H1 (cell line): ENCODE data around the gene LRRC23. TPM values are rescaled to one million over a fixed set of nuclear protein-coding genes. Genes with fewer than 3 reads are reported as not detected.

Source experiments
- ATF2 ChIP-seq: IDR thresholded peaks from 2 replicates; pipeline ENCODE4 v1.6.1; 2012; ENCODE audit warnings: low read length, inconsistent platforms
- CBX8 ChIP-seq: fragments of 300-800, 300-1000 bp; sonication (generic); IDR thresholded peaks from 2 replicates; pipeline ENCODE4 v1.7.1; 2016; ENCODE audit warnings: low read depth, low read length, borderline replicate concordance
- CEBPB ChIP-seq: IDR thresholded peaks from 2 replicates; pipeline ENCODE4 v1.6.1; 2012; ENCODE audit warnings: low read depth, low read length
- CHD2 ChIP-seq: IDR thresholded peaks from 2 replicates; pipeline ENCODE4 v1.6.1; 2012; ENCODE audit warnings: low read length, improper control_type of control experiment
- E2F6 ChIP-seq: IDR thresholded peaks from 2 replicates; pipeline ENCODE4 v1.6.1; 2012; ENCODE audit warnings: inconsistent platforms
- EP300 ChIP-seq, 2 experiments: IDR thresholded peaks; 1 replicate in 1 of 2; 2 replicates in 1 of 2; pipeline ENCODE4 v1.6.1; 2011 to 2012; ENCODE audit warnings: low read depth in 2 of 2, low read length in 2 of 2, mild to moderate bottlenecking in 2 of 2, borderline replicate concordance in 1 of 2, inconsistent platforms in 1 of 2, moderate library complexity in 1 of 2
- HDAC2 ChIP-seq, 2 experiments: fragments of 300-600 bp in 1 of 2; sonication (generic) in 1 of 2; IDR thresholded peaks; 2 replicates each; pipeline ENCODE4 v1.6.1; 2011 to 2012; ENCODE audit warnings: low read depth in 2 of 2, low read length in 2 of 2, mild to moderate bottlenecking in 2 of 2, moderate library complexity in 2 of 2, borderline replicate concordance in 1 of 2, inconsistent platforms in 1 of 2
- JUN ChIP-seq: IDR thresholded peaks from 2 replicates; pipeline ENCODE4 v1.6.1; 2011; ENCODE audit warnings: low read depth, mild to moderate bottlenecking, improper control_type of control experiment, low read length
- JUND ChIP-seq: IDR thresholded peaks from 2 replicates; pipeline ENCODE4 v1.6.1; 2011; ENCODE audit warnings: mild to moderate bottlenecking, improper control_type of control experiment, low read length
- PHF8 ChIP-seq: fragments of 200-600 bp; sonication (generic); conservative IDR thresholded peaks from 2 replicates; pipeline ENCODE4 v1.7.1; 2012; ENCODE audit warnings: low read depth, mild to moderate bottlenecking, inconsistent platforms, low read length, moderate library complexity
- POLR2A ChIP-seq, 2 experiments: IDR thresholded peaks; 1 replicate in 1 of 2; 2 replicates in 1 of 2; pipeline ENCODE4 v1.6.1; 2011; ENCODE audit warnings: low read depth in 2 of 2, low read length in 2 of 2, mild to moderate bottlenecking in 2 of 2; ENCODE audit errors: control extremely low read depth in 1 of 2
- RFX5 ChIP-seq: IDR thresholded peaks from 2 replicates; pipeline ENCODE4 v1.6.1; 2011; ENCODE audit warnings: low read depth, low read length, improper control_type of control experiment, borderline replicate concordance
- SIRT6 ChIP-seq: IDR thresholded peaks from one replicate; pipeline ENCODE4 v1.7.1; 2012; ENCODE audit warnings: low read length, inconsistent platforms
- SP1 ChIP-seq: IDR thresholded peaks from 2 replicates; pipeline ENCODE4 v1.6.1; 2011; ENCODE audit warnings: low read depth, low read length
- TCF12 ChIP-seq: IDR thresholded peaks from 2 replicates; pipeline ENCODE4 v1.6.1; 2011; ENCODE audit warnings: low read depth, mild to moderate bottlenecking, low read length
- polyA plus RNA-seq, 7 experiments: library from polyadenylated mRNA; depleted of rRNA in 3 of 7; stranded (reverse) in 5 of 7; unstranded in 2 of 7; fragments of >200 nt in 5 of 7; fragments of 200-250 nt in 2 of 7; gene quantifications; 1 replicate in 5 of 7; 2 replicates in 1 of 7; 4 replicates in 1 of 7; pipeline versions ENCODE4 v1.2.1 to v1.2.3, GENCODE V29; 2011 to 2013; ENCODE audit warnings: missing spikeins in 2 of 7, mixed read lengths in 2 of 7
- total RNA-seq: library from RNA; stranded (reverse); fragmentation: NEBNext Ultra II Directional; extraction: Animal tissue kit (Norgen Biotek cat#: 25700); gene quantifications from 2 replicates; pipeline ENCODE4 v1.2.1, GENCODE V29; 2021

LRRC23 gene
- total and polyA plus RNA-seq, 2 of the 8 experiments (the other 6 are each of a cell fraction or from before 2014, with no cell fraction given): 2.5 to 3.6 TPM

GRCh38 chr12:6904280-6905276 is at the start of gene LRRC23 (continued):
- no peak for TF ChIP-seq E2F6
- TF ChIP-seq CEBPB: peak; percentile 68
- TF ChIP-seq EP300 (IDR thresholded peaks at IDR 0.05; ENCODE audit: borderline replicate concordance in 1 of 2, low read depth in 2 of 2, low read length in 2 of 2): peak in 1 of 2 experiments; percentile 72; a peak in 1 of 3 replicates
- TF ChIP-seq TCF12: no peak
- no peak for TF ChIP-seq RFX5
- TF ChIP-seq JUND: peak; percentile 84
- peak; percentile 61; the same call in 1 of the 2 replicates for TF ChIP-seq JUN
- TF ChIP-seq CBX8: no peak
- peak; percentile 91 for TF ChIP-seq ATF2
- peak; percentile 42; the same call in 1 of the 2 replicates for TF ChIP-seq CHD2
- peak; percentile 62; the same call in 1 of the 2 replicates for TF ChIP-seq SP1
- TF ChIP-seq POLR2A (IDR thresholded peaks at IDR 0.05; ENCODE audit: control extremely low read depth in 1 of 2, low read depth in 2 of 2, low read length in 2 of 2): peak in 1 of 2 experiments; percentile 76; a peak in 1 of 3 replicates
- TF ChIP-seq SIRT6: no peak
- TF ChIP-seq PHF8: 0 out of 2 replicates have a peak, but pooled peaks have one; percentile 33
- TF ChIP-seq HDAC2 (IDR thresholded peaks at IDR 0.05; ENCODE audit: borderline replicate concordance in 1 of 2, low read depth in 2 of 2, low read length in 2 of 2): peak in 1 of 2 experiments; percentile 58; a peak in 1 of 4 replicates
